ENCODE results near the gene CCDC120.

Gene CCDC120

DNA sequence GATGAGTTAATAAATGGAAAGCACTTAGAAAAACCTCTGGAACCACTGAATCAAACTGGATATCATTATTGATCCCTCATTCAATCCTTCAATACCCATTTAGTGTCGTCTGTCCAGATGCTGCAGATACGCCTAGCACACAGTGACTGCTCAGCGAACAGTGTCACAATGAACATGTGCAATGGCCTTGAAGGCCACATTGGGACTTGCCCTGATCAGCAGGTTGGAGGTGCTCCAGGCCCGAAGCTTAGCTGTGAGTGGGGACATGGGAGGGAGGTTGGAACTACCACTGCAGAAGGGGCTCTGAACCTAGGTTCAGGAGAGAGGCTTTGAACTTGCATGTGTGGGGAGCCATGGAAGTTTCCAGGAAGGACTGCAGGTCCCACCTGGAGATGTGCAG, 47.5 kb downstream of the CCDC120 start:
- DNase-seq: no peak

DNA sequence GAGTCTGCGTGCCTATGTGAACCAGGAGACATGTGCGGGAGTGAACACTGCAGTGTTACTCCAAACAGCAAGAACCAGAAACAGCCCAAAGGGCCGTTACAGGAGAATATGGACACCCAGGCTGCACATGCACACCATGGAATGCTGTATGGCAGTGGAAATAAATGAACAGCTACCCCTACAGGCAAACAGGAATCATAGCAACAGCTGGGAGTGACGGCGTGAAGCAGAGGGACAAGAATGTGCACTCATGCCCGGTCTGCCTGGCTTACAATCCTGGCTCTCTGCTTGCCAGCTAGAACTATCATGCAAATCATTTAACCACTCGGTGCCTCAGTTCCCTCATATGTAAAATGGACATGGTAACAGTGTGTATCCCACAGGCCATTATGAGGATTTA, 48.1 kb downstream of the CCDC120 start:
- no peak for DNase-seq

DNA sequence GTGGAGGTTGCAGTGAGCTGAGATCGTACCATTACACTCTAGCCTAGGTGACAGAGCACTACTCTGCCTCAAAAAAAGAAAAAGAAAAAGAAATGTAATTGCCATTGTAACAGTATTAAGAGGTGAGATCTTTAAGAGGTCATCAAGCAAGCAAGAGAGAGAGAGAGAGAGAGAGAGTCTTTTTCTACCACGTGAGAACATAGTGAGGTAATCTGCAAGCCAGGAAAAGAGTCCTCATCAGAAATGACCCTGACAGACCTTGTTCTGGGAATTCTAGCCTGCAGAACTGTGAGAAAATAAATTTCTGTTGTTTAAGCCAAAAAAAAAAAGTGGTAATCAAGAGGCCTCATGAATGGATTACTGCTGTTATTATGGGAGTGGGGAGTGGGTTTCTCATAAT, 49.8 kb downstream of the CCDC120 start:
- no peak for DNase-seq

DNA sequence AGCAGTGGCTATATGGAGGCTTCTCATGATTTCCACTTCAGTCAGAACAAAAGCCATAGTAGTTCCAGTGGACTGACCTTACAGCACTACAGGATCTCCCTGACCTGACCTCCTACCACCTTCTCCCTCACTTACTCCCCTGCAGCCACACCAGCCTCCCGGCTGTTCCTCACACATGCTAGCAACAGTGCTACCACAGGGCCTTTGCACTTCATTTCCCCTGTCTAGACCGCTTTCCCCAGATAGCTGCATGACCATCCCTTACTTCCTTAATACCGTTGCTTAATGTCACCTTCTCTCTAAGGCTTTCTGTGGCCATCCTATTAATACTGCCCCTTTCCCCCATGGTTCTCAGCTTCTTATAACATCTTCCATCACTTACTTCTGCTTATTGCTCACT, 51.6 kb downstream of the CCDC120 start:
- DNase-seq: no peak

DNA sequence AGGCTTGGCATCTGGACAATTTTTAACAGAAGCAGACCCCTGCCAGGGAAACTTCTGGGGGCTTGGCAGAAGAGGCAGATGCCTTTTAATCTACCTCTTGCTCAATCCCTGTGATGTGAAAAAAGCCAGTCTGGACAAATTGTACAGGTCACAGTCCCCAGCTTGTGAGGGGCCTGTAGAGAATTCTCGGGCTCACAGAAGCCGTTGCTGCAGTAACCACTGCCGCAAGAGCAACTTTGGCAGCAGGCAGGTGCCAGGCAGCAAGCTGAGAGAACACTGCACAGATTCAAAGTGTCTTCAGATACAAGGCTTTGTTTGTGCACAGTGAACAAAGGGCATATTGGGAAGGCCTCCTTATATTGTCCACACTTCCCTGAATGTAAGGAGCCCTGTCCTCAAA, 53.0 kb downstream of the CCDC120 start:
- DNase-seq: no peak

DNA sequence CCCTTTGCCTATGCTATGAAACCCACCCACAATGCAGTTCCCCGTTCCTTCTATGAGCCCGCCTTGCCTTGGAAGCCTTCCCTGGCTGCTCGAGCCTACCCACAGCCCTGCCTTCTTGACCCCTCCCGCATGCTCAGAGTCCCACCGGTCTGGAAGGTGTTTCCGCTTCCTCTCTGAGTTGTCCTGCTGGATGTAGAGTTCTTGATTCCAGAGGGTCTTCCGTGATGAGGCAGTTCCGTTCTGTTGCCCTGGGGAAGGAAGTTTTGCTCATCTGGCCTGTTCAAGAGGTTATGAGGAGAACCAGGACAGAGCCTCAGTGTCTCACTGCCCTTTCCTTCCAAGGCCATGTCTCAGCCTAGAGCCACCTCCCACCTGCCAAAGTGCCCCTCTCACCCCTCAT, 57.3 kb downstream of the CCDC120 start:
- DNase-seq: no peak

DNA sequence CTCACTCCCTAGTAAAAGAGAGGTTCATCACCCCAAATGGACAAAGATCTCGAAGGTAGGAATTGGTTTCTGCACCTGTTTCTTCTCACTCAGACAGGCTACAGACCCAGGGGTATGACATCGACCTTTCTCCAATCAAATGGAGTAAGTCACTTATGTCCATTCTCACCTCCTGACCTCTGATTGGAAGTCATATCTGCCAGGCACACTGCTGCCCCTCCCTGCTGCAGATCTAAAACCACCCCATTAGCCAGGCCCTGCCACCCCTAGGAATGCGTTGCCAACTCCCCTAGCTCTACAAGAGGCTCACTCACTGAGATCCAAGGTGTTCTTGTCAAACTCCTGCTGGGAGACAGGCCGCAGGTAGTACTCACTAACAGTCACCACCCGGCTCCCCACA, 57.9 kb downstream of the CCDC120 start:
- no peak for DNase-seq

DNA sequence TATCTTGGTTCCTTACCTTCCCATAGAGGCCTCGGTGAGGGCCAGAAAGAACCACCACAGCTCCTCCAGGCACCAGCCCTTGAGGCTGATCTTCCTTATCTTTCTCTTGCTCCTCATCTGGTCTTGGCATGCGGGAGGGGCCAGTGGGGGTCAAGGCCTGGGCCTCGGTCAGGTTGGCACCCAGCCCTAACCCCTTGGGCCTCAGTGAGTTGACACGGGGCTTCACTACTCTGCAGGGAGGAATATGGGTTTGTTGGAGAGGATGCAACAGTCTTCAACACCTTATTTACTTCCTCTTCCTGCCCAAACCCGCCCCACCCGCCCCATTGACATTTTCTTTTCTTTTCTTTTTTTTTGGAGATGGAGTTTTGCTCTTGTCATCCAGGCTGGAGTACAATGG, 58.8 kb downstream of the CCDC120 start:
- no peak for DNase-seq

All from bone marrow (tissue), 2 donors.